Myocyte (in vitro differentiated cells): ENCODE results near the gene NIPA2. TPM values are rescaled to one million over a fixed set of nuclear protein-coding genes. Genes with fewer than 3 reads are reported as not detected.

Experiments used
- DNase-seq: peaks from one replicate; pipeline ENCODE4 v3.0.0-alpha.2; 2012; ENCODE audit warnings: low read depth
- total RNA-seq: library from RNA; depleted of rRNA; stranded (reverse); fragments of >200 nt; gene quantifications from 2 replicates; pipeline ENCODE4 v1.2.3, GENCODE V29; 2014

The NIPA2 gene
- total RNA-seq, 1 donor from 2014 or later, result 99.8 TPM

DNA sequence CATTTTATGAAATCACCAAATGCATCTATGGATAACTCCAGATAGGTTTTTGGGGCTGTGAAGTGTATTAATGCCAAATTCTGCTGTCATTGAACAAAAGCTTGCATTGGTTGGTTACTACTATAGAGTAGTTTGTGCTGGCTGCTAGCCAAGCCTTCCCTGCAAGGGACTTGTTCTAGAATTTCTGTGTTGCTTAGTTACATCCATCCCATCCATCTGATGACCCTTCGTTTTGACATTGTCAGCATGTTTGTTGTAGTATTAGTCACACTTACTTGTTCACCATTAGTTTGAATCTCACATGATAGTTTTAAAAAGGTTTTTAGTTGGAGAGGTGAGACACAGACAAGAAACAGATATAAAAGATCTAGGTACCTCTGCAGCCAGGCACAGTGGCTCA, 7.0 kb upstream of the NIPA2 start:
- no peak for DNase-seq

DNA sequence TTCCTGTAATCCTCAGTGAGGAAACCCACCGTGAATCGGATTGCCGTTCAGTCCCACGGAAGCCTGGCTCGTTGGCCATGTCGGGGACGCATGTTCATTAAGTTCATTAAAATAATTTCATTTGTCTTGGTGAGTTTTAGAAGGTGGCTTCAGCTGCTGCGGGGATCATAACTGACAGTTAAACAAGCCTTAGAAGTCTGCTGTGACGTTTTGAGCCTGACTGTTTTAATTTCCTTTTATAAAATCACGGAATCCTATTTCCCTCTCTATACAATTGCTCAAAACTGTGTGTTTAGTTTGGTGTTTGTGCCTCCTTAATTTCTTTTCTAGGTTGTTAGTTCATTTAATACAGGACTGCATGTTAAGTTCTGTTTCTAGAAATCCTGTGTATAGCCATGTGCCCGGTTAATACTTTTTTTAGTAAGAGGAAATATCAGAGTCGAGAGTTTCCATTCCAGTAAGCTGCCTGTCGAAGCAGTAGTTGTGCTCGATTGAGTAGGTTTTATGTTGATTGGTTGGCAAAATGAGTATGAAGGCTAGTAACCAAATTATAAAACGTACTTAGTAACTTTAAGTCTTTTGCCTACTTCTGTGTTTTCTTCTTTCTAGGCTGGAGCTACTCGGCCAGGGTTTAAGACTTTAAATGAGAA, 705 bp downstream of the NIPA2 start:
- DNase-seq, result peak; percentile 13

DNA sequence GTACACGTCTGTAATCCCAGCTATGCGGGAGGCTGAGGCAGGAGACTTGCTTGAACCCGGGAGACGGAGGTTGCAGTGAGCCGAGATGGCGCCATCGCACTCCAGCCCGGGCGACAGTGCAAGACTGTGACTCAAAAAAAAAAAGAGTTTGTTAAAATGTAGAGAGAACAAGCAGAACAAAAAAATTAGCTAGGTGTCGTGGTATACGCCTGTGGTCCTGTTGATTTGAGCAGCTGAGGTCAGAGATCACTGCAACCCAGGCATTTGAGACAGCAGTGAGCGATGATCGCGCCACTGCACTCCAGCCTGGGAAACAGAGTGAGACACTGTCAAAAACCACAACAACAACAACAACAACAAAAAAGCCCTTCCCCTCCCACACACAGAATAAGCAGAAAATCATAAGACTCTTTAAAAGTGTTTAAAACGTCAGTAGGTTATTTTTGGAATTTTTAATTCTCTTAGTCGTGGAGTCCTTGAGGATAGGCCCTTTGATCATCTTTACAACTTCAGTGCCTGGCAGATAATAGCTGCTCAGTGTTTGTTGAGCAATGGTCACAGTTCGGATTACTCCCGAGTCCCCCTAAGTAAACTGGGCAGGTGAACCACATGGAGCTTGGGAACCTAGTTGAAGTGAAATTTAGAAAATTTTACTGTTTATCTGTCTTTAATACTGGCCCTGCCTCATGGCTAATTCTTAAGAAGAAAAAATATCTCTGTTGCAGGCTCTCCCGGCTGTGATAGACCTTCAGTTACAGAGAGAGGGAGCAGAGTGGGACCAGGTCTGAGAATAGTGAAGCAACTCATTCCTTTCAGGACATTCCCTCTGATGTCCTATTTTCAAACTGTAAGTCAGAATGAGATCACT, 6.2 kb downstream of the NIPA2 start:
- DNase-seq, result no peak

DNA sequence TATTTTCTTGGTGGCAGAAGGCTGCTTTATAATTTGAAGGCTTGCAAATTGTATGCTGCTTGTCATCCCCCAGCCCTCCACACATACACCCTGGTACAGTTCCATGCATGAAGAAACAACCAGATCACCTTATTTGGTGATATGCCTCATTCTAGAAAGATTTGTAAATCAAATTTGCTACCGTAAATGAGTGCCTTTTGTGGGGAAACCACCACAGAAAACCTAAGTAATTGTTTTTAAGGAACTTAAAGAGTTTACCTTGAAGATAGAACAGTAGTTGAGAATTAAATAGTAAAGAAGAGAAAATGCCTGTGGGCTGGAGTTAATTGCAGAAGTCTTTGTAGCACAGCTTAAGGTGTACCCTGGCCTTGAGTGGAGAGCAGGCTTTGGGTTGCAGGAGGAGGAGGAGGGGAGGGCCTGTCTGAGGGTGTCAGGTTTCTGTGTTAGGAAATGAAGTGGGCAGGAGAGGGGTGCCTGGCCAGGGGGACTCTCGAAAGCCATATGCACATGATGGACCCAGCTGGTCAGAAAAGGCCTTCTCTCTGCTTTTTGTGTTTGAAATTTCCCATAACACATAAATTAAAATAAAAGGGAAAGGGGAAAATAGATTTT, 6.9 kb downstream of the NIPA2 start:
- no peak for DNase-seq

DNA sequence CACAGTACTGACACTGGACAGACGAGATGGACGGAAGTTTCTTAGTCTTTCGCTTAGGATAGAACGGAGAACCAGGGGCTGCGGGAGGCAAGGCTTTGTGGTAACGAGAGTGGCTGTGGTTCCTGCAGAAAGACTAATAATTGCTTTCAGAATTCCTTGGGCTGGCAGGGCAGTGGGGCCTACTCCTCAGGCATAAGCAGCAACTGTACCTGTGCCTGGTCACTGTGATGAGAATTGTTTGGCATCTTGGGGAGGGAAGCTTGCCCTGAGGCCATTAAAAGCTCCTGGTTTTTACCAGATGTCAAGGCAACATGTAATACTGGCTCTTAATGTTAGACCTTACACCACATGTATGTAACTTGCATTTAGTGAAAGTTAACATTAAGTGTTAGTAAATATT, 7.6 kb downstream of the NIPA2 start:
- DNase-seq, result no peak

DNA sequence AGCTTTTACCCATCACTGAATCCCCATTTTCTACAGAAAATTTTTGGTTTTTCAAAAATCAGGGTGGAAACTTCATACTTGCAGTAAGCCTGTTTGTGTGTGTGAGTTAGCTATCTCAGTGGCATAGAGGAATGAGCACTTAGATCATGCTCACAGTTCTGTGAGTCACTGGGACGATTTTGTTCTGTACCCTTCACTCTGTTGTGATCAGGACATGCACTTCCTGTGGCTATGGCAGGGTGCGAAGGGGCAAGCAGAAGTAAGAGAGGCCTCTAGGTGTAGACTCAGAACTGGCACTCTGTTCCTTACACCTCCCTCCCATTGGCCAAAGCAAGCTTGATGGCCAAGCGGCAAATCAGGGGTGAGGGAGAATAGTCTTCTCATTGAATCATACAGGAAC, 11.6 kb downstream of the NIPA2 start:
- DNase-seq, result no peak

DNA sequence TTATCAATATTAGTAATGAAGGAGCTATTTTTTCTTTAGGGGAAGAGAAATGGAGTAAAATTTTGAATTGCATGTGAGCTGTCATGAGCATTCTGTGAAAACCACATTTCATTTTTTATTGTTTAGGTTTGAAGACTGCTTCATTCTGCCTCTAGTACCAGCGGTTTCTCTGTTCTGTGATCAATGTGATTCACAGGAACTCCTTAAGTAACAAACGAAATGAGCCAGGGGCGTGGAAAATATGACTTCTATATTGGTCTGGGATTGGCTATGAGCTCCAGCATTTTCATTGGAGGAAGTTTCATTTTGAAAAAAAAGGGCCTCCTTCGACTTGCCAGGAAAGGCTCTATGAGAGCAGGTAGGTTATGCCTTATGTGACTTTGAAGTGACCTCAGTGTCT, 13.0 kb downstream of the NIPA2 start:
- no peak for DNase-seq

DNA sequence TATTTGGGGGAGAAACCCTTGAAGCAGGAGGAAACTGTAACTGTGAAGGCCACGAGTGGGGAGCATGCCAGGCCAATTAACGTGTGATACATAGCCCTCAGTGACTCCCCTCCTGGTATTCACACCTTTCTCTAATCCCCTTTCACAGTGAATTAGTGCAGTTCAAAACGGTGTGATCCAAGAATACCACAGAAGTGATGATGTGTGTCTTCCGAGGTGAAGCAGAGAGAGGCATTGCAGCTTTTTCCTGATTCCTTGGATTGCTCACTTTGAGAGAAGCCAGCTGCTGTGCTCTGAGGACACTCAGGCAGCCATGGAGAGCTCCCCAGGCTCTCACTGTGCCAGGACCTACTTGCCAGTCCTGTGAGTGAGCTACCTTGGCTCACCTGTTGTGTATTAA, 17.3 kb downstream of the NIPA2 start:
- no peak for DNase-seq

DNA sequence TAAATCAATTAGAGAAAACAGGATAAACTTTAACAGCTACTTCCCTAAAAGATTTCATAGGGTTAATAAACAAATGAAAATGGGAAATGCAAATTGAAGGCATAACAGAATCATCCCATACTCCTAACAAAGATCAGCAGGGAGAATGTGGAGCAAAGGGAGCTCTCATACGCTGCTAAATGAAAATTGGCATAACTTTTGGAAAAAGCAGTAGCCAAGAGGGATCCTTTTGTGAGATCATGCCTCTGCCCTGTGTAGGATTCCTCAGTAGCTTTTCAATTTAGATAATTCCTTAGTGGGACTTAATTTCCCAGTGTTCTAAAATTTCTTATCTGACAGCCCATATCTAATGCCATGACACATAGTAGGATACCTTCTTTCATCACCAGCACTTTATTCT, 18.2 kb downstream of the NIPA2 start:
- DNase-seq, result no peak

DNA sequence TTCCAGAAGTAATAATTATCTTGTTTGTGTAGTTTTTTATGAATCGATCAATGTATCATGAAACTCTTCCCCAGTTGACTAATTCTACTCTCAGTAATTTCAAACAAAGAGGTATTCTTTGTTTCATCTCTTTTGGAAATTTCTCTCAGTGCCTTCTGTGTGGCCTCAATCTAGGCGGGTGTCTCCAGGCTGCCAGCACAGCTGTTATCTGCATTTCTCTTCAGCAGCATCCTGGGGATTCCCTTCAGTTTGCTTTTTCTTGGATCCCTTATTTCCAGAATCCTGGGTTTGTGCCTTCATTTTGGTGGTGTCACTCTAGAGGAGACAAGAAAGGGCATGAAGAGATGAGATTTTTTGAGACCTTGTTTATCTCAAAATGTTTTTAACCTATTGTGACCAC, 22.7 kb downstream of the NIPA2 start:
- peak; percentile 26 for DNase-seq

DNA sequence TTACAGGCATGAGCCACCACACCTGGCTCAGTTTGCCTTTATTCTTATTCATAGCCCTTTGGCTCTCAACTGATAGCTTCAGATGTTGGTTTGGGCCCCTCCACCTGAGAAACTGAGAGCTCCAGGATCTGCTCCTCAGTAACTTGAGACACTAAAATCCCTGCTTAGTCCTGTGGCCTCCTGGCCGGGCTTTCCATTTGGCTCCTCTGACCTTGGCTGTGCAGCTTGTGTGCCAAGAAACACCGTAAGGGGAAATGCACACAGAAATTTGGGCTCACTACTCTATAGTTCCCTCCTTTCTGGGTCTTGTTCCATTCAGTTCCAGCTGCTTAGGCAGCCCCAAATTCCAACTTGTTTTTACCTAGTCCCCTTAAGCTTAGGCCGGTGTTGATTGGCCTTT, 24.9 kb downstream of the NIPA2 start:
- DNase-seq, result no peak

DNA sequence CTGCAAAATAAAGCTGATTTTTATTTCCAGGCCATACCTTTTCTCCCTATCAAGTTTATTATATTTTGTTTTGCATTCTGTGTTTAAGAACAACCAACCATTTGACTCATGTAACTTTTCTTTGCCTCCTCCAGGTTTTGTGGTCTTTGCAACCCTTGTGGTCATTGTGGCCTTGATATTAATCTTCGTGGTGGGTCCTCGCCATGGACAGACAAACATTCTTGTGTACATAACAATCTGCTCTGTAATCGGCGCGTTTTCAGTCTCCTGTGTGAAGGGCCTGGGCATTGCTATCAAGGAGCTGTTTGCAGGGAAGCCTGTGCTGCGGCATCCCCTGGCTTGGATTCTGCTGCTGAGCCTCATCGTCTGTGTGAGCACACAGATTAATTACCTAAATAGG, 27.6 kb downstream of the NIPA2 start:
- peak; percentile 85 for DNase-seq

DNA sequence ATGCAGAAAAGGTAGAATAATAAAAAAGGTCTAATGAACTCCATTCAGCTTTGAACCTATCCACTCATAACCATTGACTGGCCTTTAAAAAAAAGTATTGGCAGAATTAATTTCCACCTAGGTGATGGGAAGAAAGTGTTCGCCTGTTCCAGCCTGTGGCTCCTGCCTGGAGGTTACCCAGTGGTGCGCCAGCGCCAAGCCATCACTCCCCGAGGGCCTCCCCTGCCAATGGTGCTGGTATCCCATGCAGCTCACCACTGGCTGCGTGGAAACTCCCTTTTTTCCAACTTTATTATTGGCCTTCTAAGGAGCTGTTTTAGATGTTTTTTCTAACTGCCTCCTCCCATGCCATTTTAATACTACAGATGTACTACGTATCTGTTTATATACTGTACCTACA, 29.4 kb downstream of the NIPA2 start:
- DNase-seq, result no peak

DNA sequence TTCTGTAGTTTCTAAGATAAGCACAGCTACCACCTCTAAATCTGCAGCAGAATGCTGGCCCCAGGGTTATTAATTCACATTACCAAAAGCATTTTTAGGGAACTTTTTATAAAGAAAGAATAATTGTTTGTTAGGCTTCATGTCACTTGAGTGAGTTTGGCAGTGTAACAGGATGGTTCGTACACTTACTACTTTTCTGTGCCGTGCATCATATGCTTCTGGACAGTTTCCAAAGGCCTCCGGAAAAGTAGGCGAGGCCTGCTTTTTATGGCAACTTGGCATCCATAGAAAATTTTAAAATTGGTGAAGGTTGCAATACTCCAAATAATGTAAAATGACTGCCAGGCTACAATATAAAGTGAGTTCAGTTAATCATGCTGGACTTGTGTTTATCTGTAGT, 30.0 kb downstream of the NIPA2 start:
- DNase-seq, result no peak

DNA sequence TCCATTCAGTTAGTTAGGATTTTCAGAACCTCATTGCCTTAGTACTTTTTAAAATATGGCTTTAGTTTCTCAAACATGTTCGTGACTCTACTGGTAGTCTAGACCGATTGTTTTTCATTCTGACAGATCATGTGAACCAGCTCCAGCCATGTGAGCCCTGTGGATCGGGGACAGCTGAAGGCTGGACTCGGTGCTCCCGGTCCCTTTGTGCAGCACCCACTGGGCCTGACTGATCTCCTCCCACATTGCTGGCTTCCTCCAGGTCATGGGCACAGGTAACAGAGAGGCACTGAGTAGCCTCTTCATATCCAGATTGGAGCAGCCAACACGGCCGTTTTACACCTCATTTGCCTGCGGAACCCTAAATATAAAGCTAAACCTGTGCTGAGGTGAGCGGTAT, 30.5 kb downstream of the NIPA2 start:
- DNase-seq, result no peak

DNA sequence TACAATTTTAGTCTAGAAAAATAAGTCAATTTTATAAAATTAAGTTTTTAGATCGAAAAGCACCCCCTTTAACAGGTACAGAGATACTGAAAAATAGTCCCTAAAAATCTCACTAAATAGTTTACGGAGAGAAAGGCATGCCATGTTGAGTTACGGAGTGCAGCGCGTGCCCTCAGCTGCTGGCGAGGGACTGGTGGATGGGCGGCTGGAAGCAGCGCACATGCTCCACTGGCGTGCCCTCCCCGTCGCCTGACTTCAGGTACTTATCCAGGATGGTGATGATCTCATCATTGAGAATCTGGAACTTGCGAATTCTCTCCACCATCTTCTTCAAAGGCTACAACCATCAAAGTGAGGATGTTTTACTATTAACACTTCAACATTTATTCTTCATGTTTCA, 31.4 kb downstream of the NIPA2 start:
- no peak for DNase-seq

DNA sequence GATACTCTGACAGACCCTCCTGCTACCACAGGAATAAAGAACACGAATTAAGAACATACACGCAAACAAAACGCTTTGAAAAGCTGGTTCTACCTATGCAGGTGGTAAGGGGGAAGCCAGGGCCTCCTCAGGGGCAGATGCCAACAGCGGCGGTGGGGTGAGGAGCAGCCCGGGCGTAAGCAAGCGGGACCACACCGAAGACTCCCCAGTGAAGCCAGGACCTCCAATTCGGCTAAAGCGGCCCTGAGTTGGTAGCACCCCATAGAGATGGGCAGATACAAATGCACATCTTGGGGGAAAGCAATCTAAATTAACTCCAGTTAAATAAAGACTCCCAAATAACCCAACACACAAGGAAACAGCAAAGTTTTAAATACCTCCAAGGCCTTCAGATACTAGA, 32.4 kb downstream of the NIPA2 start:
- no peak for DNase-seq

DNA sequence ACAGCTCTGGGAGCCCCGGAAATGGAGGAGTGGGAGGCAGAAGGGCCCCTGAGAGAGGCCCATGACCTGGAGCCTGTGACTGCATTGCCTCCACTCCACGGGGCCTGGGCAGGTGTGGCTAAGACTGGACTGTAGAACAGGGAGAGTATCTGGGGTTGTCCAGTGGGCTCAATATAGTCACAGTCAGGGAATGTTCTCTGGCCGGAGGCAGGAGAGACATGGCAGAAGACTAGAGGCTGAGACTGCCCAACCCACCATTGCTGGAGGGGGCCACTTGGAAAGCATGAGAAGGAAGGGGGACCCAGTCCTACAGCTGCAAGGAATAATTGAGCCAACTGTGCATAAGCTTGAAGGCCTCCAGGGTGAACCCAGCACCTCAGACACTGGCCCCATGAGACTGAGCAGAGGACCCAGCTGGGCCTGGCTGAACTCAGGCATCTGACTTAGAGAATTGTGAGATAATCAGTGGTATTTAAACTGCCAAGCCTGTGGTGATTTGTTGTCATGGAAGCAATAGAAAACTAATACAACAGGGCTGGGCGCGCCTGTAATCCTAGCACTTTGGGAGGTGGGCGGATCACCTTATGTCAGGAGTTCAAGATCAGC, 33.1 kb downstream of the NIPA2 start:
- DNase-seq, result no peak

DNA sequence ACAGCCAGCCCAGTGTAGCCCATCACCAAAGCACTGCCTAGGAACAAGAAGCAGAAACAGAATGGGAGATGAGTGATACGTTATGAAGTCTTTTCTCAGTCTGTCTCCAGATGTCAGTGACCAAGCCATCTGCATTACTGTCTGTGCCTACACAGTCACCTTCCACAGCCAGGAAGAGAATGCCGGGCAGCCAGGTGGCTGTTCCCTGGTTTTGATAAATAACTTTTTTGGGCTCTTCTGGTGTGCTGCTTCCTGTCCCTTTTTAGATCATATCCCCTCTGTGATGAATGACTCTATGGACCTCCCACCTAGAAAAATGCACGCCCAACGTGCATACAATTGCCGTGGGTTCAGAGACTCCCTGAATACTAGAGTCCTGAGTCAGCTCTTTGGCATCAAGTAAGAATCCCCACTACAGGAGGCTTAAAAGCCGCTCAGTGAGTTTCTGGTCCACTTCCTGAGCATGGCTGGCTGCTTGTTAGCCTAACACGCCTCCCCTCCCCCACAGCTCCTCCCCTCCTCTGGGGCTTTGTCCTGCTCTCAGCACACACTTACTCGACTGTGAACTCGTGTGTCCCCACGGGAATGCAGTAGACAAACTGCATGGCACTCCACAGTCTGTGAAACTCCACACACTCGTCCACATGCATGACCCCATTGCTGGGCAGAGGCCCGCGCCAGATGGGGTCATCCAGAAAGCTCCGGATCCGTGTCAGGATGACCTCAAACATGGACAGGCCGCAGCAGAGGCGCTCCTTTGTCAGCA, 34.7 kb downstream of the NIPA2 start:
- DNase-seq, result no peak

DNA sequence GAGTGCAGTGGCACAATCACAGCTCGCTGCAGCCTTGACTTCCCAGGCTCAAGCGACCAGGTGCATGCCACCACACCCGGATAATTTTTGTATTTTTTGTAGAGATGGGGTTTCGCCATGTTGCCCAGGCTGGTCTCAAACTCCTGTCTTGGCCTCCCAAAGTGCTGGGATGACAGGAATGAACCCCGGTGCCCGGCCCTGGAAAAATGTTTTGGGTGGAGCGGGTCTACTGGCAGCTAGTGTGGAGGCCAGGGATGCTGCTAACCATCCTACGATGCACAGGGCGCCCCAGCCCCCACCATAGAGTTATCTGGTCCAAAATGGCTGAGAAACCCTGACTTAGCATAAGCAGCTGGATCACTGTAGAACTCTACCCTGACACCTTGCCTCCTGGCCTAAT, 35.4 kb downstream of the NIPA2 start:
- no peak for DNase-seq

DNA sequence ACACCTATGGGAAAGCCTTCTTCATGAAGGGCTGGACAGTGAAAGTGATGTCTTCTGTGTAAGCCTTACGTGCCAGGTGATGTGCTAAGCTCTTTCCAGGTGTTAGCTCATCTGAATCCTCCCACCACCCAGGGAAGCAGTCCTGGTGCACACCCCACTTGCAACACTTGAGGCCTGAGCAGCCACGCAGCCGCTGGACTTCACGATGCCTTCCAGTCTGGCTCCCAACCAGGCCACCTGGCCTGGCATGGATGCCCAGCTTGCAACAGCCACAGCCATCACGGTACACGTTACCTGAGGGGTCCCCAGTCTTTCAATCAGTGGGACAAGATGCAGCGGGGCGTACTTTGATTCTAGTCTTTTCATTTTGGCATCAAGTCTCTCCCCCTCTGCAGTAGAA, 35.8 kb downstream of the NIPA2 start:
- DNase-seq, result no peak
